Psoas muscle (tissue), 8 donors: Measurements from ENCODE around the gene GNAT2. TPM values are rescaled to one million over a fixed set of nuclear protein-coding genes. Genes with fewer than 3 reads are reported as not detected.
A peak's percentile ranks its signal among the peaks of the same experiment; 100 is the strongest.

Source experiments
- ATAC-seq, 4 donors: fragments of 200-7000 bp; cut with Tn5 transposase; one replicate each; pipeline ENCODE4 v1.9.1; 2020; ENCODE audit warnings: moderate library complexity in 3 of 4, mild to moderate bottlenecking in 2 of 4
- DNase-seq, 2 donors: peaks; one replicate each; pipeline ENCODE4 v3.0.0-alpha.2; 2020
- H3K27ac ChIP-seq: fragments of 200-600 bp; one replicate; pipeline ENCODE4 v1.8.0; 2022
- H3K27me3 ChIP-seq, 3 donors: fragments of 200-600 bp in 1 of 3; one replicate each; pipeline versions ENCODE4 v1.6.1 to v1.8.0; 2013 to 2022; ENCODE audit warnings: low read length in 2 of 3, mild to moderate bottlenecking in 2 of 3, moderate library complexity in 1 of 3; ENCODE audit not compliant: insufficient read depth in 3 of 3
- H3K36me3 ChIP-seq, 2 donors: fragments of 200-600 bp in 1 of 2; one replicate each; pipeline versions ENCODE4 v1.6.1 to v1.8.0; 2013 to 2022; ENCODE audit warnings: low read depth in 1 of 2, mild to moderate bottlenecking in 1 of 2, moderate library complexity in 1 of 2; ENCODE audit not compliant: insufficient read depth in 1 of 2
- H3K4me1 ChIP-seq: fragments of 200-600 bp; one replicate; pipeline ENCODE4 v1.8.0; 2022
- H3K4me3 ChIP-seq: fragments of 200-600 bp; one replicate; pipeline ENCODE4 v1.8.0; 2022; ENCODE audit warnings: mild to moderate bottlenecking
- H3K9me3 ChIP-seq: fragments of 200-600 bp; one replicate; pipeline ENCODE4 v1.8.0; 2022
- CTCF ChIP-seq: fragments of 200-600 bp; IDR thresholded peaks from one replicate; pipeline ENCODE4 v1.8.0; 2022; ENCODE audit warnings: antibody characterized with exemption
- WGBS, 3 donors: extraction: QIAGEN DNeasy Blood & Tissue Kit; methylation state at CpG; one replicate each; pipeline versions ENCODE4 v1.1.6 to v1.1.7; 2013; 5-methylcytosine and 5-hydroxymethylcytosine counted together
- intact Hi-C, 2 donors: fragments of 100-400 bp; cut with DNase I; formaldehyde crosslinking; loops; one replicate each; pipeline versions ENCODE4 v1.11.0 to v1.14.2; 2022
- polyA plus RNA-seq, 3 donors: library from polyadenylated mRNA; stranded (reverse); fragments of 200-250 nt; gene quantifications; one replicate each; pipeline ENCODE4 v1.2.3, GENCODE V29; 2013
- total RNA-seq, 4 donors: library from RNA; stranded (reverse); fragmentation: NEBNext Ultra II Directional in 2 of 4; extraction: Animal tissue kit (Norgen Biotek cat#: 25700) in 2 of 4; gene quantifications; one replicate each; pipeline versions ENCODE4 v1.2.1 to v1.2.4, GENCODE V29; 2021 to 2023
- donor health status: healthy with polysubstance abuse.
- donor health status: DM: no; HTN: no; CAD: no; lungs with moderate emphysema.
- donor health status: Bipolar disorder and iron deficiency.
- donor health status: healthy.
- donor health status: DM: yes; HTN: yes; CAD: no.
- donor health status: DM: no; HTN: no; CAD: no.
- donor health status: DM: no; HTN: no; CAD: no.
- donor health status: DM: yes; HTN: yes; CAD: no.

Gene GNAT2
- total and polyA plus RNA-seq, 7 donors = 0.07 to 0.16 TPM; not detected in 5

- H3K4me3 ChIP-seq = no peak overlapping the region
- H3K9me3 ChIP-seq = no peaks in the 10 kb centered on the region
- H3K27me3 ChIP-seq = no peaks in the 10 kb centered on the region
- intact Hi-C loops = no loop called here
- peaks cover 0 to 11% of the 10 kb centered on the region in 2 donors for H3K36me3 ChIP-seq
- ATAC-seq = no peak
- no peak for DNase-seq
- H3K4me1 ChIP-seq = peaks cover 14% of the 10 kb centered on the region
- 58 to 59% (median 58%) methylated on average over 2 of the region's 2 CpGs for WGBS, 3 donors
- H3K27ac ChIP-seq = no peak overlapping the region
- no peak for TF ChIP-seq CTCF
Measured at GRCh38 chr1:109653306-109653705, 33.9 kb upstream of the GNAT2 start.

GRCh38 chr1:109652402-109652801 lies 33.0 kb upstream of the GNAT2 start:
- 60 to 90% (median 89%) methylated on average over 2 of the region's 2 CpGs for WGBS, 3 donors
- ATAC-seq (no peak), DNase-seq (no peak)
- no peaks in the 10 kb centered on the region for H3K9me3 ChIP-seq
- no peak overlapping the region for H3K4me3 ChIP-seq
- H3K36me3 ChIP-seq = peaks cover 0 to 2% of the 10 kb centered on the region in 2 donors
- no peak for TF ChIP-seq CTCF
- no peaks in the 10 kb centered on the region for H3K27me3 ChIP-seq
- intact Hi-C loops = no loop called here
- peaks cover 13% of the 10 kb centered on the region for H3K4me1 ChIP-seq
- no peak overlapping the region for H3K27ac ChIP-seq

- Histone ChIP-seq H3K36me3 (no peaks in the 10 kb centered on the region), H3K4me1 (peaks cover 10% of the 10 kb centered on the region), H3K27me3 (no peaks in the 10 kb centered on the region), H3K9me3 (no peaks in the 10 kb centered on the region), H3K4me3 (no peak overlapping the region), H3K27ac (no peak overlapping the region)
- TF ChIP-seq CTCF = no peak
- 91 to 95% (median 95%) methylated on average over 3 of the region's 3 CpGs for WGBS, 3 donors
- no peak for DNase-seq
- ATAC-seq = no peak
- intact Hi-C loops = no loop called here
Measured at GRCh38 chr1:109650609-109651008, 31.2 kb upstream of the GNAT2 start.

GRCh38 chr1:109649491-109649914 lies 30.1 kb upstream of the GNAT2 start:
- no peaks in the 10 kb centered on the region for H3K27me3 ChIP-seq
- ATAC-seq = peak in 1 of 4 donors; percentile 44
- H3K36me3 ChIP-seq = no peaks in the 10 kb centered on the region
- 32 to 58% (median 43%) methylated on average over 4 of the region's 4 CpGs for WGBS, 3 donors
- DNase-seq = no peak
- H3K4me3 ChIP-seq = peak overlapping the region; percentile 35
- intact Hi-C loops = no loop called here
- H3K9me3 ChIP-seq = no peaks in the 10 kb centered on the region
- H3K4me1 ChIP-seq = no peaks in the 10 kb centered on the region
- TF ChIP-seq CTCF = peak; percentile 26
- H3K27ac ChIP-seq = no peak overlapping the region

GRCh38 chr1:109644670-109645069 lies 25.3 kb upstream of the GNAT2 start:
- H3K9me3 ChIP-seq = no peaks in the 10 kb centered on the region
- H3K36me3 ChIP-seq = no peaks in the 10 kb centered on the region
- no peaks in the 10 kb centered on the region for H3K27me3 ChIP-seq
- TF ChIP-seq CTCF = no peak
- intact Hi-C loops = loop anchor here (5.0 kb wide), 4 partner anchors 43 to 338 kb away; partner anchors contain the start of genes AHCYL1 (in 1 of the 2), GNAI3 (in 1 of the 2) and GSTM1 (in 1 of the 2)
- WGBS, 3 donors = 57 to 58% methylated on average over 10 of the region's 10 CpGs; no CpG with 5 or more reads in 1 of the 3 donors
- no peak for DNase-seq
- no peak for ATAC-seq
- no peak overlapping the region for H3K27ac ChIP-seq
- no peaks in the 10 kb centered on the region for H3K4me1 ChIP-seq
- no peak overlapping the region for H3K4me3 ChIP-seq
